ENCODE results near the gene STK11IP.

The STK11IP gene

DNA sequence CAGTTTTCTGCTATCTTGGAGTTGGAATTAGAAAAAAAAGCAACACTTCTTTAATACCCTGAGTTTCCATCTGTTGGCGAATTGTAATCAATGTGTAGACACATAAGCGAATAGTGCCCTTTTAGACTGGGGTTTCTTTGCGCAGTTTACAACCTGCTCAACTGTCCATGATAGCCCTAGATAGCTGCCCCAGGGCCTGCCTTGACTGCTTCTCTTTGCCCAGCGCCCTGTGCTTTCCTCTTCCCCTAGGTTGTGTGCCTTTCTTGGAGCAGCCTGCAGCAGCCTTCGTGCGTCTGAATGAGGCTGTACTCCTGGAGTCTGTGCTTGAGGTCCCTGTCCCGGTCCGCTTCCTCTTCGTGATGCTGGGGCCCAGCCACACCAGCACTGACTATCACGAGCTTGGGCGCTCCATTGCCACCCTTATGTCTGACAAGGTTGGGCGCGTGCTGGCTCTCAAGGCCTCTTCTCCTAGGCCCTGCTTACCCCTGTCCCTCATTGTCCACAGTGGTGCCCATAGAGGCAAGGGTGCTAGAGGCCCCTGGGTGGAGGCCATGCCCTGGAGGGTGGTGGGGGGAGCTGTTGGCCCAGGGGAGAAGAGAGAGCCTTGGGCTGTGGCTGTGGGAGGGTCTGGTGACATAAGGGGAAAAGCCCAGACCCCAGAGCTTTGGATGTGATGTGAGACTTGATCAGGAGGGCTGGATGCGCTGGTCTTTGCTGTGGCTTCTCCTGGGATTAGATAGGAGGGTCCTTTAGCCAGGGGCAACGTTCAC is 36.7 kb downstream of the STK11IP start:
- H3K27me3 ChIP-seq (ENCODE audit: control insufficient read depth, low read length): no peaks in the 10 kb centered on the region
- no peak for TF ChIP-seq CTCF (IDR thresholded peaks at IDR 0.05; ENCODE audit: low read depth, low read length, poor library complexity, severe bottlenecking)
- H3K9me3 ChIP-seq (ENCODE audit: control insufficient read depth, insufficient read depth, low read length): no peaks in the 10 kb centered on the region
- H3K79me2 ChIP-seq (ENCODE audit: control insufficient read depth, low read length): no peaks in the 10 kb centered on the region
- no peaks in the 10 kb centered on the region for H3K36me3 ChIP-seq (ENCODE audit: control insufficient read depth, low read length)
- H3K4me3 ChIP-seq (ENCODE audit: low read length): no peak overlapping the region
- H3K4me2 ChIP-seq (ENCODE audit: low read length): no peak overlapping the region
- no peaks in the 10 kb centered on the region for H4K20me1 ChIP-seq (ENCODE audit: control insufficient read depth, insufficient read depth, low read depth, low read length)
- no peaks in the 10 kb centered on the region for H3K9me2 ChIP-seq (replicated peaks; ENCODE audit: control insufficient read depth, low read length)
- H3K4me1 ChIP-seq (ENCODE audit: control insufficient read depth, low read length): no peaks in the 10 kb centered on the region
- no peak overlapping the region for H3K27ac ChIP-seq (ENCODE audit: low read depth, low read length)
- H3F3A ChIP-seq (ENCODE audit: control insufficient read depth, insufficient read depth): no peaks in the 10 kb centered on the region

- TF ChIP-seq EZH2phosphoT487 (IDR thresholded peaks at IDR 0.05; ENCODE audit: borderline replicate concordance, low read length): no peak
- H3F3A ChIP-seq (ENCODE audit: control insufficient read depth, insufficient read depth): no peaks in the 10 kb centered on the region
- no peaks in the 10 kb centered on the region for H3K4me1 ChIP-seq (ENCODE audit: control insufficient read depth, low read length)
Observed at GRCh38 chr2:219634951-219635751, 37.5 kb downstream of the STK11IP start.

GRCh38 chr2:219636144-219636915 is 38.7 kb downstream of the STK11IP start:
- Histone ChIP-seq H3K4me3 (ENCODE audit: low read length) (no peak overlapping the region), H4K20me1 (ENCODE audit: control insufficient read depth, insufficient read depth, low read depth, low read length) (no peaks in the 10 kb centered on the region), H3K4me1 (ENCODE audit: control insufficient read depth, low read length) (no peaks in the 10 kb centered on the region), H3K9me2 (replicated peaks; ENCODE audit: control insufficient read depth, low read length) (no peaks in the 10 kb centered on the region), H3K9me3 (ENCODE audit: control insufficient read depth, insufficient read depth, low read length) (no peaks in the 10 kb centered on the region), H3K79me2 (ENCODE audit: control insufficient read depth, low read length) (no peaks in the 10 kb centered on the region), H3K4me2 (ENCODE audit: low read length) (no peak overlapping the region), H3K27me3 (ENCODE audit: control insufficient read depth, low read length) (no peaks in the 10 kb centered on the region), H3K27ac (ENCODE audit: low read depth, low read length) (no peak overlapping the region), H3K36me3 (ENCODE audit: control insufficient read depth, low read length) (no peaks in the 10 kb centered on the region), H3F3A (ENCODE audit: control insufficient read depth, insufficient read depth) (no peaks in the 10 kb centered on the region)
- no peak for TF ChIP-seq EZH2phosphoT487 (IDR thresholded peaks at IDR 0.05; ENCODE audit: borderline replicate concordance, low read length)
- TF ChIP-seq CTCF (IDR thresholded peaks at IDR 0.05; ENCODE audit: low read depth, low read length, poor library complexity, severe bottlenecking): no peak

More at GRCh38 chr2:219634951-219635751, 37.5 kb downstream of the STK11IP start:
- Histone ChIP-seq H3K27ac (ENCODE audit: low read depth, low read length) (no peak overlapping the region), H3K79me2 (ENCODE audit: control insufficient read depth, low read length) (no peaks in the 10 kb centered on the region), H3K27me3 (ENCODE audit: control insufficient read depth, low read length) (no peaks in the 10 kb centered on the region), H3K4me2 (ENCODE audit: low read length) (no peak overlapping the region), H3K9me3 (ENCODE audit: control insufficient read depth, insufficient read depth, low read length) (no peaks in the 10 kb centered on the region), H3K4me3 (ENCODE audit: low read length) (no peak overlapping the region), H3K9me2 (replicated peaks; ENCODE audit: control insufficient read depth, low read length) (no peaks in the 10 kb centered on the region), H4K20me1 (ENCODE audit: control insufficient read depth, insufficient read depth, low read depth, low read length) (no peaks in the 10 kb centered on the region), H3K36me3 (ENCODE audit: control insufficient read depth, low read length) (no peaks in the 10 kb centered on the region)
